ENCODE data around the gene SEMA5B.

SEMA5B gene

DNA sequence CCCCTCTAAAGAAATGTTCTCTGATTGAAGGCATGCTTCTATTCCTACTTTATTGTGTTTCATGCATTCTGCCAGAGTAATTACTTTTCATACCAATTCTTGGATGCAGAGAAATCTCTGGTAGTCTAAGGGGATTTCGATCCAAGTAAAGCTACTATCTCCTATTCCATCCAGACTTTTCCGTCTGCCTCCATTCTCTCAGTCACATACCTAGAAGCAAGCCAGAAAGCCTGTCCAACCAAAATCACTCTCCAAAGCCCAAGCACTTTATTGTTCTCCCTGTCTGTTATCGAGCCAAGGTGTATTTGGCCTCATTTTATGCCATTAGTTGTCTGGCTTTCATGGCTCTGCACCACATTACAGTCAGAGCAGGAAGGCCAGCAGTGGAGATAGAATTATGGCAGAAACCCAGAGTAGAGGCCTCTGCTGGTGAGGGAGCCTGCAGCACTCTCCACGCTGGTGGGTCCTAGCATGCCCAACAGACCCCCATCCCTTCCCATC, 136.8 kb downstream of the SEMA5B start:
- no peak for DNase-seq

DNA sequence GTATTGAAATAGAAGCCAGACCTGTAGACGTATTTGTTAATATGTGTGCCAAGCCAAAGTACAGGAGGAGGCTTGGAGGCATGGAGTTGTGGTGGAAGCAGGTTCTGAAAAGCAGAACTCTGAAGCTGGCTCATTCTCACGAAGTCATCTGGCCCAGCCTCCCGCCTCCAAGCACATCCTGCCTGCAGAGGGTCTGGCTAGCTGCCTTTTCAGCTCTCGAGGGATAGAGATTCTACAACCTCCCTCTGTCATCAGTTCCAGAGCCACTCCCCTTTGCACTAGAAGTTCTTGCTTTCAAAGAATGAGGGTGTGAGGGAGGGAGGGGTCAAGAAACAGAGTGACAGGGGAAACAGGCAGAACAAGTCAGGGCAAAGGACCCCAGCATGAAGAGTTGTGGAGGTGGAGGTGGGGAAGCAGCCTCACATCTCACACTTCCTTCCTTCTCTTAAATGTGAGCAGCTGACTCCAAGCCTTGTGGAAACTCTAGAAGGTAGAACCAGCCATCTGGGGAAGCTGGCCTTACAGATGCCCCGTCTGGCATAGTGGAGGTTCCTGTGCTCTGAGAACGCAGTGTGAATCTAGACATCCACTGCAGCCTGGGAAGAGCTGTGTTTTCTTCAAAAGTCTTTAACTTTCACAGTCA, 137.4 kb downstream of the SEMA5B start:
- no peak for DNase-seq

DNA sequence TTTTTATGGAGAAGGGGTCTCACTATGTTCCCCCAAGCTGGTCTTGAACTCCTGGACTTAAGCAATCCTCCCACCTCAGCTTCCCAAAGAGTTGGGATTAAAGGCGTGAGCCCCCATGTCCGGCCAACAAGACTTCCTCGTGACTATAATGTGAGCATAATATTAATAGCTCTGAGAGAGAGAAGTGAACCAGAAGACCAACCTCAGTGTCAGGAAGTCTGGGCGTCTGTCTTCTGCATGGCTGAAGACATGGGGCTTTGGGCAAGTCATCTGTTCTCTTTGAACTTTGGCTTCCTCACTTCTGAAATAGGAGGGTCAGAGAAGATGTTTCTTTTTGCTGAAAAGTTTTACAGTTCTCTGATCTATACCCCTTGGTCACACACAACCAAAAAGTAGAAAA, 140.6 kb downstream of the SEMA5B start:
- DNase-seq = no peak

DNA sequence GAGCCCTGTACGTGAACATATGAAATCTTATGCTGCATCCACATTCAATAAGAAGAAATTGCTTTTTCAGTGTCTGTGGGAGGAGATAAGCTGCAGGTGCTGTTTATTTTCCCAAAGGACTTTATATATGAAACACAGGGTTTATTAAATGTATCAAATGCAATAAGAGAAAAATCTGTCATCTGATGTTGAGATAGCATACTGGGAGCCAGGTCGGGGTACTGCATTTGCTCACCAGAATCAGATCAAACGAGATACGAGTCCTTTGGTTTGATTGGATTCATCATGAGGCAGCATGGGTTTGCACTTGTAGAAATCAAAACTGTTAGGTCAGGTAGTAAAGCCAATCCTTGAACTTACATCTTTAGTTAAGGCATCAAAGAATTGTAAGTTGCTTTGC, 141.3 kb downstream of the SEMA5B start:
- no peak for DNase-seq

DNA sequence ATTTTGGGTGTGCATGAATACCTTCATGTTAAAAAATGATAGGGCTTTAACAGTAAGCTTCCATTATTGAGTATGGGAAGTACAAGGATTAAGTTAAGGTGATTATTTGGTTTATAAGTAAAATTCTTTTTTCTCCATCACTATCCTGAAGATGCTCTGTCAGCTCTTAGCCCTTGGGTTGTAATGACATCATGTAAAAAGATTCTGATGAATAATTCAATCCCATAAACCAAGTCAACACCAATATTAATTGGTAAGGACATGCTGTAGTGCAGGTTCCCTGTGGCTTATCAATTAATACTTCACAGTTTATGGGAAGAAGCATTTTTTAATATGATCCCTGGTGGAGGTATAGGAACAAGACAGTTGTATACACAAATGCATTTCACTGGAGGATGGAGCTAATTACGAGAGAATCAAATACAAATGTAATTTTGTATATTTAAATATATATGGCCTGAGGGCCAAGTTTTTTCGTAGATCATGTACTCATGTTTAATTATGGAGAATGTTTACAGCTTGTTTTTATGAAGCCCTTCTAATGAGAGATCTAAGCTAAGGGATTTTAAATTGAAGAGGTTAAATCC, 145.1 kb downstream of the SEMA5B start:
- no peak for DNase-seq

DNA sequence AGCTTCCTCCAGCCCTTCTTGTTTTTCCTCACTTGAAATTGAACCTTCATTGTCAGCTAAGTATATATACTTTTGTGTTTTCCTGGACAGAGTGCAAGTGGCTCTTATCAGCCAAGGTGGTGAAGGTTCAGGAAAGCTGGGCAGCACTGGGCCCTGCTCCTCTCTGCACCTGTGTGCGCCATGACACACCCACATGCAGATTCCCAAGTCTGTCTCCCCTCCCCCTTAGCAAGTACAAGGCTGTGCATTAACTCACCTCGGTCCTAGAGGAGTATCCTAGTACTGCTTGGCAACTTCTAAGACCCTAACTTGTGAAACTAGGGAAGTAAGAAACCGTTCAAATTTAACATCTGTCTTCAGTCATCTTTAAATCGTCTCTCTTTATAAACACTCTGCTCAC, 146.9 kb downstream of the SEMA5B start:
- DNase-seq = no peak

DNA sequence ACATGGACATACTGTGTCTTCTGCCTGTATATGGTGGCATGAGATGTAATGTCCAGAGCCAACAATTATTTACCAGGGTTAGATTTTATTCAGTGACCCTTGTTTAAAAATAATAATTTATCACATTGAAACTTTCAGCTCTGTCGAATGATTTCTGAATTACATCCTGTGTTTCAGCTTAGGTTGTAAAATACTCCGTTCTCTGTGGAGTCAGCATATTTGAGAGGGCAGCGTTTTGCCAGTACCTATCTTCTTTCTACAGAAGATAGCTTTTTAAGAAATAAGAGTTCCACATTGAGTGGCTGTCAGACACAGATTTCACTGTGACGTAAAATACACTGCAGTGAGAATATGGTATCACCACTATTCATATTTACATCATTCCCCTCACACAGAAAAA, 147.4 kb downstream of the SEMA5B start:
- DNase-seq = no peak

DNA sequence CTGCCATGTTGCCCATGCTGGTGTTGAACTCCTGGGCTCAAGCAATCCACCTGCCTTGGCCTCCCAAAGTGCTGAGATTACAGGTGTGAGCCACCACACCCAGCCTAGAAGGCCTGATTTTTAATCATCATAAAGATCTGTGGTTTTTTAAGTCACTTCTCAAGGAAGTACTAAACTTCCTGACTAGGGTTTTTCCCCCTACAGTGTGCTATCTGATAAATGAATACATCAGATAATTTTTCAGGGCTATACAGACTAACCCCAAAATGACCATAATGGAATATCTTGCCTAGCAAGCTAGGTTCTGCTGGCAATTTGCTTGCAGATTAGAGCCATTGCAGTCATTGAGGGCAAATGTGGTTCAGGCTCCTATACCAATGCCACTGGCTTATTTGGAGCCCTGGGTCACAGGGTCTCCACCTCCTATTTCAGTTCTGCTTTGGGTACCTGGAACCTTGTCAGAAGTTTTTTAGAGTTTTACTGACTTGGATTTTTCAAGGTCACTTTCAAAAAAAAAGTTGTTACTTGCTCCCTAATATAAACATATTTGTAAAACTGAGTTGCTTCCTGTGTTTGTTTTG, 151.9 kb downstream of the SEMA5B start:
- no peak for DNase-seq

DNA sequence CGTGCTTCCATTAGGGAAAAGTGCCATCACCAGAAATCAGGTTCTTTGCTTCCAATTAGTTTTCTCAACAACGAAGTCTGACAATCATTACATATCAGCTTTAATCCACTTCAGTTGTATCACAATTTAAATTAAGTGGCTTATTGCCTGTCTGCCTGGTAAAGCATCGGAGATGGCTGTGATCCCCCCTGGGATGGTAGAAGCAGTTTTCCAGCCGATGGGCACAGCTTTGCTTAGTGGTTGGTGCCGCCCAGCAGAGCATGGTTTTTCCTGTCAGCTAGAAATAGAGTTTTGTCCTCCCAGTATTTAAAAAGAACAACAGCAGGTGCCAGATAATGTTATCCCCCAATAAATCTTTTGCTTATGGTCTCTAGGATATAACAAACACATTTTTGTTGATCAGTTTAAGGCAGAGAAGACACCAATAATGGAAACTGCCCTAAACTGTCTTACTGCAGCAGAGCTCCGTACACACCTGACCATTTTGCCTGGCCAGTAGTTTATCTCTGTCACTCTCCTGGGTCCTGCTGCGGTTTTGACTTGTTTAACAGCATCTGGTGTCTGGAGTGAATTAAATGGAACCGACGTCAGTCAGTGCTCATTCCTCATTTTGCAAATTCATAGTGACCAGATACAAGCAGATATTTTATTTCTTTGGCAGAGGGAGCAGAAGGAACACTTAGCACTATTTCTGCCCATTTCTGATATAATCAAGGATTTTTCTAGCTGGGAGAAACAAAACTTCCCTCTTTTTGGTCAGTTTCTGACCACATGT, 153.6 kb downstream of the SEMA5B start:
- DNase-seq = no peak

DNA sequence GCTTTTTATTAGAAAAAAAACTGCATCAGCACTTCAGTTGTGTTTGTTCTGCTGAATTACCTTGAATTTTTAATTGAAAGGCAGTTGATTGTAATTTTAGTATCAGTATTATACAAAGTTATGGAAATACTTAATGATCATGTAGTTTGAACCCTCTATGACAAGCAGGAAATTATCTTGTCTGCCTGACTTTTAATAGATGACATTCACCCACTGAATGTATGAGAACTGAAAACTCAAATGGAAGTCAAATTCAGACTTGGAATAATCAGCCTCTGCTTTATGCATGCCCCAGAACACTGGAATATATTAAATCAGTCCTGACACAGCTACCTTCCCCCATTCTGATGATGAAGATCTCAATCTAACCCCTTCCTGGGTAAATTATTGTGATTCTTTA, 159.2 kb downstream of the SEMA5B start:
- DNase-seq = no peak

DNA sequence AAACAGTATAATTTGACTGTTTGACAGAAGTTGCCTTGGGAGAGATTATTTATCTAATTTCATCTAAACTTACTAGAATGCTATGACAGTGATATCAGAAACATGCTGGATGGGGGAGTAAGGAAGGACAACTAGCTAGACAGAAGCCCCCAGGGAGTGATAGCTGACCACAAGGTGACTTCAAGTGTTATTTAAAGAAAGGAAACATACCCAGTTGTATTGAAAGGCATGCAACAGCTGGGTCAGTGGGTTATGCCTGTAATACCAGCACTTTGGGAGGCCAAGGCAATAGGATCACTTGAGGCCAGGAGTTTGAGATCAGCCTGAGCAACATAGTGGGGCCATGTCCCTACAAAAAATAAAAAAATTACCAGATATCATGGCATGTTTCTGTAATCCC, 163.1 kb downstream of the SEMA5B start:
- DNase-seq = no peak

DNA sequence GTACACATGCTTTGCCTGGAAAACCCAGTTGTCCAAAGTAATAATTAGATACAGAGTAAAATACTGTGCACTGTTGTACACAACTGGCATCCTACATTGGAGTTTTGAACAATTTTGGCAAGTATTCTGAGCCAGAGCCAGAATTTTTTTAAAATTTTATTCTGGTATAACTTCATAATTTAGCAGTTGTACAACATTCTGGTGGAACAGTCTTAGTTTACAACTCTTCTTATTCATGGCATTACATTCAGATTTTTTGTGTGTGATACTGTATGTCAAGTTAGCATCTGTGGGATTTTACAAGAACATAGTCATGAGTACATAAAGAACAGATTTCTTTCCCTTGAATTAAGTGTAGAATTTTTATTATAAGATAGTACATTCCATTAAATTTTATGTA, 165.2 kb downstream of the SEMA5B start:
- DNase-seq = no peak
